Ovary (tissue), 9 donors: ENCODE results near the gene RHBDD3. TPM values are rescaled to one million over a fixed set of nuclear protein-coding genes. Genes with fewer than 3 reads are reported as not detected.
"Not testable (repeated sequence)": the region's sequence is repeated elsewhere in the genome, so short reads cannot be mapped to it uniquely, and the experiment has no call there.

ENCODE experiments used
- DNase-seq, 5 donors: peaks; one replicate each; pipeline ENCODE4 v3.0.0-alpha.2; 2019 to 2020
- H3K27ac ChIP-seq, 2 donors: fragments of 200-600 bp; one replicate each; pipeline versions ENCODE4 v1.5.1 to v1.8.0; 2019 to 2022
- H3K27me3 ChIP-seq: fragments of 200-600 bp; one replicate; pipeline ENCODE4 v1.8.0; 2022
- H3K36me3 ChIP-seq: fragments of 200-600 bp; sonication (generic); one replicate; pipeline ENCODE4 v1.5.1; 2019
- H3K4me1 ChIP-seq: one replicate; pipeline ENCODE4 v1.8.1; 2013; ENCODE audit warnings: mild to moderate bottlenecking, moderate library complexity; ENCODE audit not compliant: insufficient read depth
- H3K4me3 ChIP-seq: fragments of 200-600 bp; sonication (generic); one replicate; pipeline ENCODE4 v1.5.1; 2017
- H3K9me3 ChIP-seq, 2 donors: fragments of 200-600 bp in 1 of 2; sonication (generic) in 1 of 2; one replicate each; pipeline versions ENCODE4 v1.5.1 to v1.8.1; 2013 to 2019; ENCODE audit warnings: mild to moderate bottlenecking in 1 of 2, moderate library complexity in 1 of 2
- EP300 ChIP-seq: sonication (generic); formaldehyde crosslinking; IDR thresholded peaks from one replicate; pipeline ENCODE4 v1.6.1; 2017; ENCODE audit warnings: antibody characterized with exemption
- POLR2A ChIP-seq: fragments of 450-650 bp; IDR thresholded peaks from one replicate; pipeline ENCODE4 v1.6.1; 2017; ENCODE audit warnings: antibody characterized with exemption, mild to moderate bottlenecking, moderate library complexity
- WGBS, 3 donors: extraction: QIAGEN DNeasy Blood & Tissue Kit in 1 of 3; methylation state at CpG; one replicate each; pipeline versions ENCODE4 v1.1.5 to v1.1.7; 2013 to 2017; 5-methylcytosine and 5-hydroxymethylcytosine counted together
- intact Hi-C, 4 donors: fragments of 100-400 bp; cut with DNase I; formaldehyde crosslinking; loops; one replicate each; pipeline versions ENCODE4 v1.11.0 to v1.15.1; 2022 to 2023
- polyA plus RNA-seq, 2 donors: library from polyadenylated mRNA; stranded (reverse); fragments of 200-250 nt in 1 of 2; fragments of 350-450 nt in 1 of 2; fragmentation: Illumina TruSeq in 1 of 2; extraction: RNeasy Lipid Tissue Mini Kit (QIAGEN cat#74804) in 1 of 2; gene quantifications; one replicate each; pipeline ENCODE4 v1.2.3, GENCODE V29; 2013 to 2014
- total RNA-seq, 7 donors: library from RNA; depleted of rRNA in 2 of 7; stranded (reverse); fragments of >200 nt in 2 of 7; fragmentation: NEBNext Ultra II Directional in 3 of 7; extraction: Animal tissue kit (Norgen Biotek cat#: 25700) in 3 of 7; gene quantifications; one replicate each; pipeline versions ENCODE4 v1.1.0 to v1.2.4, GENCODE V29; 2016 to 2023
- TF ChIP-seq, protein P1 (sequence below), 3 donors: fragments of 450-650 bp in 2 of 3; fragments of 200-600 bp in 1 of 3; IDR thresholded peaks; one replicate each; pipeline versions ENCODE4 v1.5.1 to v1.8.0; 2016 to 2022; ENCODE audit warnings: antibody characterized with exemption in 3 of 3, mild to moderate bottlenecking in 1 of 3
- donor health status: DM: no; HTN: no; CAD: no; lungs with moderate emphysema.
- donor health status: DM: no; HTN: no; CAD: no.
- donor health status: Bipolar disorder and iron deficiency.
- donor health status: DM: yes; HTN: yes; CAD: no.
- donor health status: DM: no; HTN: no; CAD: no.
- donor health status: DM: yes; HTN: yes; CAD: no.

Gene RHBDD3
- total and polyA plus RNA-seq, 9 donors, result 4.2 to 26.8 (median 19.4) TPM

- no peak for TF ChIP-seq EP300
- no peak for TF ChIP-seq POLR2A
- TF ChIP-seq, protein P1, sequence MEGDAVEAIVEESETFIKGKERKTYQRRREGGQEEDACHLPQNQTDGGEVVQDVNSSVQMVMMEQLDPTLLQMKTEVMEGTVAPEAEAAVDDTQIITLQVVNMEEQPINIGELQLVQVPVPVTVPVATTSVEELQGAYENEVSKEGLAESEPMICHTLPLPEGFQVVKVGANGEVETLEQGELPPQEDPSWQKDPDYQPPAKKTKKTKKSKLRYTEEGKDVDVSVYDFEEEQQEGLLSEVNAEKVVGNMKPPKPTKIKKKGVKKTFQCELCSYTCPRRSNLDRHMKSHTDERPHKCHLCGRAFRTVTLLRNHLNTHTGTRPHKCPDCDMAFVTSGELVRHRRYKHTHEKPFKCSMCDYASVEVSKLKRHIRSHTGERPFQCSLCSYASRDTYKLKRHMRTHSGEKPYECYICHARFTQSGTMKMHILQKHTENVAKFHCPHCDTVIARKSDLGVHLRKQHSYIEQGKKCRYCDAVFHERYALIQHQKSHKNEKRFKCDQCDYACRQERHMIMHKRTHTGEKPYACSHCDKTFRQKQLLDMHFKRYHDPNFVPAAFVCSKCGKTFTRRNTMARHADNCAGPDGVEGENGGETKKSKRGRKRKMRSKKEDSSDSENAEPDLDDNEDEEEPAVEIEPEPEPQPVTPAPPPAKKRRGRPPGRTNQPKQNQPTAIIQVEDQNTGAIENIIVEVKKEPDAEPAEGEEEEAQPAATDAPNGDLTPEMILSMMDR (IDR thresholded peaks at IDR 0.05), result peak; percentile 93 to 96 (median 94)
- H3K9me3 ChIP-seq, result no peaks in the 10 kb centered on the region
- DNase-seq, result peak; percentile 61 to 82 (median 80)
- peaks cover 1% of the 10 kb centered on the region for H3K4me1 ChIP-seq
- no peak overlapping the region for H3K4me3 ChIP-seq
- H3K36me3 ChIP-seq, result no peaks in the 10 kb centered on the region
- H3K27ac ChIP-seq, result no peak overlapping the region
- 42 to 44% (median 44%) methylated on average over 11 of the region's 11 CpGs for WGBS, 3 donors
- intact Hi-C loops, result loop anchor here in 2 of 4 donors (10.0 kb wide), 3 partner anchors 91 to 391 kb away; no protein-coding TSS in a partner anchor
- no peaks in the 10 kb centered on the region for H3K27me3 ChIP-seq
Observed at GRCh38 chr22:29245626-29246385, 22.0 kb downstream of the RHBDD3 start.

GRCh38 chr22:29244785-29245625, 22.8 kb downstream of the RHBDD3 start:
- WGBS, 3 donors, result 62 to 70% (median 66%) methylated on average over 7 of the region's 7 CpGs
- peaks cover 1% of the 10 kb centered on the region for H3K4me1 ChIP-seq
- no peaks in the 10 kb centered on the region for H3K9me3 ChIP-seq
- peak in 1 of 5 donors; percentile 11 for DNase-seq
- no peak overlapping the region for H3K4me3 ChIP-seq
- intact Hi-C loops, result loop anchor here in 3 of 4 donors (5.0 to 10.0 kb wide), 6 partner anchors 88 to 390 kb away; no protein-coding TSS in a partner anchor
- H3K36me3 ChIP-seq, result no peaks in the 10 kb centered on the region
- TF ChIP-seq EP300, result no peak
- TF ChIP-seq POLR2A, result no peak
- TF ChIP-seq, protein P1 (IDR thresholded peaks at IDR 0.05), result no peak
- H3K27ac ChIP-seq, result no peak overlapping the region
- no peaks in the 10 kb centered on the region for H3K27me3 ChIP-seq

- DNase-seq, result no peak
- 86 to 91% (median 89%) methylated on average over 11 of the region's 11 CpGs for WGBS, 3 donors
- TF ChIP-seq, protein P1 (IDR thresholded peaks at IDR 0.05), result no peak
- TF ChIP-seq EP300 (no peak), POLR2A (no peak)
- intact Hi-C loops, result loop anchor here in 3 of 4 donors (5.0 to 10.0 kb wide), 6 partner anchors 87 to 389 kb away; no protein-coding TSS in a partner anchor
- Histone ChIP-seq H3K4me3 (no peak overlapping the region), H3K27ac (no peak overlapping the region), H3K36me3 (no peaks in the 10 kb centered on the region), H3K4me1 (peaks cover 1% of the 10 kb centered on the region), H3K27me3 (no peaks in the 10 kb centered on the region), H3K9me3 (no peaks in the 10 kb centered on the region)
Observed at GRCh38 chr22:29243874-29244446, 23.8 kb downstream of the RHBDD3 start.

- H3K36me3 ChIP-seq, H3K27me3 ChIP-seq, H3K4me3 ChIP-seq, H3K9me3 ChIP-seq, DNase-seq, H3K4me1 ChIP-seq, H3K27ac ChIP-seq: not testable (repeated sequence)
- WGBS, 3 donors, result 73 to 77% (median 74%) methylated on average over 9 of the region's 9 CpGs
- intact Hi-C loops, result loop anchor here in 3 of 4 donors (5.0 to 10.0 kb wide), 6 partner anchors 83 to 386 kb away; no protein-coding TSS in a partner anchor
Observed at GRCh38 chr22:29240481-29240880, 27.3 kb downstream of the RHBDD3 start.
